ENCODE results near the gene SEC16A.

GRCh38 chr9:136507221-136507991 lies 24.6 kb upstream of the SEC16A start:
- no peak for TF ChIP-seq CTCF (conservative IDR thresholded peaks at IDR 0.05 in 1 of 2, IDR thresholded peaks at IDR 0.05 in 1 of 2; ENCODE audit: extremely low read depth in 1 of 2, insufficient read depth in 1 of 2, low read depth in 1 of 2, low read length in 2 of 2)
- no peak for TF ChIP-seq EZH2 (IDR thresholded peaks at IDR 0.05; ENCODE audit: borderline replicate concordance, low read length)
